PC-3 (cell line): ENCODE measurements around the gene SLC25A26. TPM values are rescaled to one million over a fixed set of nuclear protein-coding genes. Genes with fewer than 3 reads are reported as not detected.

ENCODE experiments used
- ATAC-seq: fragments of 200-7000 bp; cut with Tn5 transposase; 2 replicates; pipeline ENCODE4 v1.9.1; 2020; ENCODE audit warnings: mild to moderate bottlenecking, moderate library complexity
- BruUV-seq: library from RNA; stranded (reverse); fragments of 400-500 nt; replicated peaks from 2 replicates; lab custom pipeline; 2021; lab: Mats Ljungman, UMichigan
- CTCF ChIA-PET: fragments of 300-600 bp; sonication (Branson Sonifier 250); formaldehyde crosslinking; loops from one replicate; lab custom pipeline; 2022; ENCODE audit warnings: antibody characterized with exemption; lab: Charles Lee
- POLR2A ChIA-PET: fragments of 300-600 bp; sonication (Branson Sonifier 250); formaldehyde crosslinking; loops from one replicate; lab custom pipeline; 2022; ENCODE audit warnings: antibody characterized with exemption; ENCODE audit not compliant: unreplicated experiment; lab: Charles Lee
- DNase-seq: peaks from one replicate; pipeline ENCODE4 v3.0.0-alpha.2; 2015
- H2AFZ ChIP-seq: fragments of 300-600 bp; sonication (generic); 2 replicates; pipeline ENCODE4 v1.6.0; 2016; ENCODE audit warnings: antibody characterized with exemption, low read length
- H3F3A ChIP-seq: fragments of 300-600 bp; sonication (generic); one replicate; pipeline ENCODE4 v1.6.0; 2017; ENCODE audit warnings: antibody characterized with exemption, low read length, control low read depth, mild to moderate bottlenecking; ENCODE audit not compliant: unreplicated experiment
- H3K27ac ChIP-seq: fragments of 300-600 bp; sonication (generic); 2 replicates; pipeline ENCODE4 v1.5.1; 2016; ENCODE audit warnings: mild to moderate bottlenecking, low read length
- H3K27me3 ChIP-seq: fragments of 300-600 bp; sonication (generic); 2 replicates; pipeline ENCODE4 v1.6.1; 2016; ENCODE audit warnings: low read length, mixed read lengths
- H3K36me3 ChIP-seq: fragments of 300-600 bp; sonication (generic); 2 replicates; pipeline ENCODE4 v1.6.1; 2016; ENCODE audit warnings: low read depth, mixed run types, low read length, mixed read lengths
- H3K4me1 ChIP-seq: fragments of 300-600 bp; sonication (generic); 2 replicates; pipeline ENCODE4 v1.5.1; 2016; ENCODE audit warnings: low read length; ENCODE audit not compliant: insufficient read depth
- H3K4me2 ChIP-seq: fragments of 300-600 bp; sonication (generic); 2 replicates; pipeline ENCODE4 v1.6.0; 2016; ENCODE audit warnings: low read length
- H3K4me3 ChIP-seq: fragments of 300-600 bp; sonication (generic); 2 replicates; pipeline ENCODE4 v1.5.1; 2016; ENCODE audit warnings: mild to moderate bottlenecking, low read length, mixed read lengths
- H3K79me2 ChIP-seq: fragments of 300-600 bp; sonication (generic); 2 replicates; pipeline ENCODE4 v1.6.1; 2017; ENCODE audit warnings: low read length, mixed read lengths
- H3K9ac ChIP-seq: fragments of 300-600 bp; sonication (generic); 2 replicates; pipeline ENCODE4 v1.6.0; 2016; ENCODE audit warnings: mild to moderate bottlenecking, low read length
- H3K9me2 ChIP-seq: fragments of 300-600 bp; sonication (generic); replicated peaks from 2 replicates; pipeline ENCODE4 v1.6.1; 2016; ENCODE audit warnings: mixed run types, low read length, mixed read lengths
- H3K9me3 ChIP-seq: fragments of 300-600 bp; sonication (generic); 2 replicates; pipeline ENCODE4 v1.6.1; 2016; ENCODE audit warnings: low read length, mixed read lengths
- H4K20me1 ChIP-seq: fragments of 300-600 bp; sonication (generic); 2 replicates; pipeline ENCODE4 v1.6.1; 2016; ENCODE audit warnings: low read length, mixed read lengths
- CTCF ChIP-seq: fragments of 300-600 bp; sonication (generic); conservative IDR thresholded peaks from 2 replicates; pipeline ENCODE4 v1.5.1; 2017; ENCODE audit warnings: antibody characterized with exemption, low read depth, mild to moderate bottlenecking, low read length
- EZH2 ChIP-seq: fragments of 300-600 bp; sonication (generic); IDR thresholded peaks from one replicate; pipeline ENCODE4 v1.6.1; 2017; ENCODE audit warnings: antibody characterized with exemption, mild to moderate bottlenecking, low read length; ENCODE audit not compliant: unreplicated experiment
- EZH2phosphoT487 ChIP-seq: fragments of 300-600 bp; sonication (generic); IDR thresholded peaks from 2 replicates; pipeline ENCODE4 v1.6.1; 2018; ENCODE audit warnings: mild to moderate bottlenecking, antibody characterized with exemption, low read length, borderline replicate concordance
- intact Hi-C: fragments of 100-400 bp; cut with micrococcal nuclease; formaldehyde crosslinking; loops from 2 replicates; pipeline ENCODE4 v1.9.0; 2023
- total RNA-seq: library from RNA; depleted of rRNA; stranded (reverse); fragments of >200 nt; gene quantifications from 2 replicates; pipeline ENCODE4 v1.2.3, GENCODE V29; 2014

Gene SLC25A26
- total RNA-seq, 1 experiment from 2014 or later: 7.9 TPM

- Histone ChIP-seq H3K27ac (no peak overlapping the region), H3K27me3 (no peaks in the 10 kb centered on the region), H3F3A (no peaks in the 10 kb centered on the region), H3K4me2 (no peak overlapping the region), H3K4me3 (no peak overlapping the region), H3K4me1 (no peaks in the 10 kb centered on the region), H3K9me2 (no peaks in the 10 kb centered on the region), H3K36me3 (no peaks in the 10 kb centered on the region), H2AFZ (no peak overlapping the region), H3K79me2 (no peaks in the 10 kb centered on the region), H3K9ac (no peak overlapping the region), H3K9me3 (no peaks in the 10 kb centered on the region), H4K20me1 (no peaks in the 10 kb centered on the region)
- DNase-seq (no peak), ATAC-seq (no peak)
- ChIA-PET POLR2A (no interaction called here), CTCF (no interaction called here)
- TF ChIP-seq EZH2phosphoT487 (no peak), CTCF (no peak), EZH2 (no peak)
- intact Hi-C loops: no loop called here
- no TSS peak for BruUV-seq
Measured at GRCh38 chr3:66203275-66203674, 17.5 kb upstream of the SLC25A26 start.

- no peaks in the 10 kb centered on the region for H3K9me2 ChIP-seq
- CTCF ChIA-PET: no interaction called here
- no peaks in the 10 kb centered on the region for H3K79me2 ChIP-seq
- H3K36me3 ChIP-seq: no peaks in the 10 kb centered on the region
- intact Hi-C loops: no loop called here
- TF ChIP-seq EZH2: no peak
- TF ChIP-seq EZH2phosphoT487: no peak
- no peak for TF ChIP-seq CTCF
- H3K4me3 ChIP-seq: no peak overlapping the region
- DNase-seq (no peak), ATAC-seq (no peak)
- no peaks in the 10 kb centered on the region for H3F3A ChIP-seq
- no peaks in the 10 kb centered on the region for H3K9me3 ChIP-seq
- H3K4me2 ChIP-seq: no peak overlapping the region
- no TSS peak for BruUV-seq
- POLR2A ChIA-PET: no interaction called here
- H3K27ac ChIP-seq: no peak overlapping the region
- no peak overlapping the region for H3K9ac ChIP-seq
- H3K4me1 ChIP-seq: no peaks in the 10 kb centered on the region
- no peaks in the 10 kb centered on the region for H3K27me3 ChIP-seq
- H4K20me1 ChIP-seq: no peaks in the 10 kb centered on the region
- no peak overlapping the region for H2AFZ ChIP-seq
Measured at GRCh38 chr3:66206806-66207205, 14.0 kb upstream of the SLC25A26 start.

- no peak for DNase-seq
- Histone ChIP-seq H3K9me2 (no peaks in the 10 kb centered on the region), H3K4me1 (no peaks in the 10 kb centered on the region), H4K20me1 (no peaks in the 10 kb centered on the region), H3K79me2 (no peaks in the 10 kb centered on the region), H3K4me2 (no peak overlapping the region), H3K27ac (no peak overlapping the region), H3K36me3 (no peaks in the 10 kb centered on the region), H3K9me3 (no peaks in the 10 kb centered on the region), H3K4me3 (no peak overlapping the region), H3K27me3 (no peaks in the 10 kb centered on the region), H2AFZ (no peak overlapping the region), H3K9ac (no peak overlapping the region), H3F3A (no peaks in the 10 kb centered on the region)
- intact Hi-C loops: no loop called here
- TF ChIP-seq EZH2 (no peak), EZH2phosphoT487 (no peak), CTCF (no peak)
- BruUV-seq: no TSS peak
- ATAC-seq: no peak
- CTCF ChIA-PET: no interaction called here
- POLR2A ChIA-PET: no interaction called here
Measured at GRCh38 chr3:66208189-66208588, 12.6 kb upstream of the SLC25A26 start.
